Activated naive CD4-positive, alpha-beta T cell treated with anti-CD3 and anti-CD28 coated beads, Interleukin-2, amount 50 U/mL, for 24 hours (primary cell): ENCODE measurements around the gene GINS3.

Experiments used
- H3K27ac Mint-ChIP-seq: one replicate; pipeline ENCODE4 v1.8.0; 2021; ENCODE audit warnings: mild to moderate bottlenecking, mixed read lengths
- H3K27me3 Mint-ChIP-seq: one replicate; pipeline ENCODE4 v1.8.0; 2021; ENCODE audit warnings: mixed read lengths
- H3K36me3 Mint-ChIP-seq: one replicate; pipeline ENCODE4 v1.8.0; 2021; ENCODE audit warnings: mixed read lengths
- H3K4me1 Mint-ChIP-seq: one replicate; pipeline ENCODE4 v1.8.0; 2021; ENCODE audit warnings: mixed read lengths
- H3K4me3 Mint-ChIP-seq: one replicate; pipeline ENCODE4 v1.8.0; 2021; ENCODE audit warnings: mild to moderate bottlenecking, mixed read lengths
- H3K9me3 Mint-ChIP-seq: one replicate; pipeline ENCODE4 v1.8.0; 2021; ENCODE audit warnings: mixed read lengths

Gene GINS3

GRCh38 chr16:58392215-58393137 is at the start of gene GINS3:
GINS3 (plus strand) TSS chr16:58392471; CDS start chr16:58392602, 131 bp downstream.
- peaks cover 15% of the 10 kb centered on the region for H3K4me1 Mint-ChIP-seq
- no peaks in the 10 kb centered on the region for H3K27me3 Mint-ChIP-seq
- H3K36me3 Mint-ChIP-seq, result peaks cover 4% of the 10 kb centered on the region
- peak within 1 kb of the TSS; percentile 98 for H3K4me3 Mint-ChIP-seq
- H3K27ac Mint-ChIP-seq, result peak within 1 kb of the TSS; percentile 98
- no peaks in the 10 kb centered on the region for H3K9me3 Mint-ChIP-seq

DNA sequence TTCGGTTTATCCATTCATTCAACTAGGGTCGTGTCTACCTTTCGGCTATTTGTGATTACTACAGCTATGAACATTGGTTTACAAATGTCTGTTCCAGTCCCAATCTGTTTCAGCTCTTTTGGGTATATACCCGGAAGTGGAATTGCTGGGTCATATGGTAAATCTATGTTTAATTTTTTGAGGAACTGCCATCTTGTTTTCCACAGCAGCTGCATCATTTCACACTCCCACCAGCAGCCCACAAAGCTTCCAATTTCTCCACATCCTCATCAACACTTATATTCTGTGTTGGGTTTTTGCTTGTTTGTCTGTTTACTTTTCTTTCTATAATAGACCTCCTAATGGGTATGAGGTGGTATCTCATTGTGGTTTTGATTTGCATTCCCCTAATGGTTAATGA is 48.7 kb upstream of the GINS3 start:
- H3K36me3 Mint-ChIP-seq, result no peaks in the 10 kb centered on the region
- H3K27me3 Mint-ChIP-seq, result peaks cover 9% of the 10 kb centered on the region
- no peaks in the 10 kb centered on the region for H3K4me1 Mint-ChIP-seq
- no peaks in the 10 kb centered on the region for H3K9me3 Mint-ChIP-seq
- no peak overlapping the region for H3K4me3 Mint-ChIP-seq
- H3K27ac Mint-ChIP-seq, result no peak overlapping the region

GRCh38 chr16:58345574-58346354 is 46.5 kb upstream of the GINS3 start:
- H3K27ac Mint-ChIP-seq, result no peak overlapping the region
- peaks cover 15% of the 10 kb centered on the region for H3K27me3 Mint-ChIP-seq

DNA sequence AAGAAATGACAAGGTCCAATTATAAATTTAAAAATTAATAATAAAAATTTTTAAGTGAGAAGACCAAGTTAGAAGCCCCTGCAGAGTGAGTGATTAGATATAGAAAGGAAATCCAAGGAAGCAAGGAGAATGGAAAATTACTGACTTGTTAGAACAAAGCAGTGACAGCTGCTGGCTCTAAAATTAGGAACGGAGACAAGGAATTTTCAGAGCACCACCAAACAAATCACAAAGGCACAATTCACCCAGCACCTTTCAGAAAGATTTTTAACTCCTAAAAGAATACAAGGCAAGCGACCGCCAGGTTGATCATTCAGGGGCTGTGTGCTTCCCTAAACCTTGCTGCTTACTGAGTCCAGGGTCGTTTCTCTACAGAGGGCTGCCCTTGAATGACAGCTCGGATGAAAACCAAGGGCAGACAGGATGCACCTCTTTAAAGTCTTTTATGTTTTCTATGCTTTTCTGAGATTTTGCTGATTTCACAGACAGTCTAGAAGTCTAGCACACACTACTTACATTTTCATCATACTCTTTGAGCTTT is 45.4 kb upstream of the GINS3 start:
- Mint-ChIP-seq H3K36me3 (no peaks in the 10 kb centered on the region), H3K4me1 (no peaks in the 10 kb centered on the region), H3K4me3 (no peak overlapping the region), H3K27me3 (peaks cover 15% of the 10 kb centered on the region), H3K9me3 (no peaks in the 10 kb centered on the region), H3K27ac (no peak overlapping the region)

More at GRCh38 chr16:58345574-58346354, 46.5 kb upstream of the GINS3 start:
- H3K36me3 Mint-ChIP-seq, result no peaks in the 10 kb centered on the region
- H3K4me3 Mint-ChIP-seq, result no peak overlapping the region
- no peaks in the 10 kb centered on the region for H3K9me3 Mint-ChIP-seq
- no peaks in the 10 kb centered on the region for H3K4me1 Mint-ChIP-seq

- Mint-ChIP-seq H3K4me3 (no peak overlapping the region), H3K4me1 (no peaks in the 10 kb centered on the region), H3K27ac (no peak overlapping the region), H3K9me3 (no peaks in the 10 kb centered on the region), H3K27me3 (peaks cover 12% of the 10 kb centered on the region), H3K36me3 (no peaks in the 10 kb centered on the region)
Measured at GRCh38 chr16:58348986-58349385, 43.3 kb upstream of the GINS3 start.

DNA sequence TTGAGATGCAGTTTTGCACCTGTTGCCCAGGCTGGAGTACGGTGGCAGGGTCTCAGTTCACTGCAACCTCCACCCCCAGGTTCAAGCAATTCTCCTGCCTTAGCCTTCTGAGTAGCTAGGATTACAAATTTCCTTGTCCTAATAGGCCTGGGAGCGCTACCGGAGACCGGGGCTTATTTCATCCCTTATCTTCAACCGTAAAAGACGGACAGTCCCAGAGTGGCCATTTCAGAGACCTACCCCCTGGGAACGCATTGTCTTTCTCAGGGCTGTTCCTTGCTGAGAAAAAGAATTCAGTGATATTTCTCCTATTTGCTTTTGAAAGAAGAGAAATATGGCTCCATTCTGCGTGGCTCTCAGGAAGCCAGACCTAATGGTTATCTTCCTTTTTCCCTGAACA is 39.6 kb upstream of the GINS3 start:
- no peak overlapping the region for H3K4me3 Mint-ChIP-seq
- peaks cover 11% of the 10 kb centered on the region for H3K27me3 Mint-ChIP-seq
- H3K9me3 Mint-ChIP-seq, result no peaks in the 10 kb centered on the region
- no peak overlapping the region for H3K27ac Mint-ChIP-seq
- no peaks in the 10 kb centered on the region for H3K36me3 Mint-ChIP-seq
- no peaks in the 10 kb centered on the region for H3K4me1 Mint-ChIP-seq

DNA sequence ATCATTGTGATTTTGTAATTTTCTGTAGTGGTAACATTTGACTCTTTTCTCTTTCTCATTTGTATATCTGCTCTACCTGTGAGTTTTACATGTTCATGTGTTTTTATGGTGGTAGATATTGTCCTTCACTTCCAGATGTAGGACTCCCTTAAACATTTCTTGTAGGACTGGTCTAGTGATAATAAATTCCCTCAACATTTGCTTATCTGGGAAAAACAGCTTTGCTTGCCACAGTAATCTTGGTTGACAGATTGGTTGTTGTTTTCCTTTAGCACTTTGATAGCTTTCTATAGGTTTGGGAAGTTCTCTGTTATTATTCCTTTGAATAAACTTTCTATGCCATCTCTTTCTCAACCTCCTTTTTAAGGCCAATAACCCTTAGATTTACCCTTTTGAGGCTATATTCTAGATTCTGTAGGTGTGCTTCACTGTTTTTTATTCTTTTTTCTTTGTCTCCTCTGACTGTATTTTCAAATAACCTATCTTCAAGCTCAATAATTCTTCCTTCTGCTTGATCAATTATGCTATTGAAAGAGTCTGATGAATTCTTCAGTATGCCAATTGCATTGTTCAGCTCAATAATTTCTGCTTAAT is 32.1 kb upstream of the GINS3 start:
- Mint-ChIP-seq H3K4me1 (no peaks in the 10 kb centered on the region), H3K9me3 (peaks cover 21% of the 10 kb centered on the region), H3K27ac (no peak overlapping the region), H3K36me3 (peaks cover 8% of the 10 kb centered on the region), H3K4me3 (no peak overlapping the region), H3K27me3 (peaks cover 13% of the 10 kb centered on the region)

DNA sequence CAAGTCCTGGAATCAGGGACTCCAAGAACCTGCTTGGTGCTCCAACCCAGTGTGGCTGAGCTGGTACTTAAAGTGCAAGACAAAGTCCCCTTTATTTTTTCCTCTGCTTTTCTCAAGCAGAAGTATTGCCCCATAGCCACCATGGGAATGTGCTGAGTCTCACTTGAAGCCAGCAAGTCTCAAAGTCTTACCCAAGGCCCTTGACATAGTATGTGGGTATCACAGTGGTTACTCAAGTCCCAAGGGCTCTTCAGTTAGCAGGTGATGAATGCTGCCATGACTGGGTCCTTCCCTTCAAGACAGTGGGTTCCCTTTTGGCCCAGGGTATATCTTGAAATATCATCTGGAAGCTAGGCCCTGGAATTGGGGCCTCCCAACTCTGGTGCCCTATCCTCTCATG is 30.5 kb upstream of the GINS3 start:
- H3K27me3 Mint-ChIP-seq, result peaks cover 13% of the 10 kb centered on the region
- no peaks in the 10 kb centered on the region for H3K4me1 Mint-ChIP-seq
- no peak overlapping the region for H3K4me3 Mint-ChIP-seq
- peaks cover 21% of the 10 kb centered on the region for H3K9me3 Mint-ChIP-seq
- H3K27ac Mint-ChIP-seq, result no peak overlapping the region
- peaks cover 8% of the 10 kb centered on the region for H3K36me3 Mint-ChIP-seq

DNA sequence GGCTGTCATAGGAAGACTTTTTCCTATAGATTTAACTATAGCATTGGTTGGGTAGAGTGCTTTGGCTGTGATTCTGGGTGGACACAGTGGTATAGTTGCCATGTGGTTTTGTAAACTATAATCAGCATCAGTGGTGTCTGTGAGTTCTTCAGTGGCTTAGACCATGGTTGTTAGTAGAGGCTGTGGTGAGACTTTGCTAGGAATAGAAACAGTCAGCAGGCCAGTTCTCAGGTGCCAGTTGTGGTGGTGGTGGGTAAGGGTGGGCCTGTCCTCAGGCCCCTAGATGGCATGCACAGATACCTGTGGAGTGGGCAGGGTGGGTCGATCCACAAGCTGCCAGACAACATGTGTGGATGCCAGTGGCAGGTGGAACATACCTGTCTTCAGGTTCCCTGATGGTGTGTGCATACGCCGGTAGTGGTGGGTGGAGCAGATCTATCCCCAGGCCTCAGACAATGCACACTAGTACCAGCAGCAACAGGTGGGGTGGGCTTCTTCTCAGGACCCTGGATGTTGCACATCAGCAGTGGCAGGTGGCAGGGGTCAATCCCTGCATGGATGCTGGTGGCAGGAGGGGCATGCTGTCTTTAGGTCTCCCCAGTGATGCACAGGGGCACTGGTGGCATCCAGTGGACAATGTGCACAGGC is 28.4 kb upstream of the GINS3 start:
- Mint-ChIP-seq H3K4me1 (no peaks in the 10 kb centered on the region), H3K9me3 (peaks cover 15% of the 10 kb centered on the region), H3K36me3 (peaks cover 5% of the 10 kb centered on the region), H3K27ac (no peak overlapping the region), H3K27me3 (peaks cover 12% of the 10 kb centered on the region), H3K4me3 (no peak overlapping the region)

- H3K9me3 Mint-ChIP-seq, result peaks cover 4% of the 10 kb centered on the region
- peaks cover 1% of the 10 kb centered on the region for H3K36me3 Mint-ChIP-seq
- H3K4me1 Mint-ChIP-seq, result no peaks in the 10 kb centered on the region
- peaks cover 12% of the 10 kb centered on the region for H3K27me3 Mint-ChIP-seq
- no peak overlapping the region for H3K27ac Mint-ChIP-seq
- H3K4me3 Mint-ChIP-seq, result no peak overlapping the region
Measured at GRCh38 chr16:58365623-58366022, 26.6 kb upstream of the GINS3 start.

DNA sequence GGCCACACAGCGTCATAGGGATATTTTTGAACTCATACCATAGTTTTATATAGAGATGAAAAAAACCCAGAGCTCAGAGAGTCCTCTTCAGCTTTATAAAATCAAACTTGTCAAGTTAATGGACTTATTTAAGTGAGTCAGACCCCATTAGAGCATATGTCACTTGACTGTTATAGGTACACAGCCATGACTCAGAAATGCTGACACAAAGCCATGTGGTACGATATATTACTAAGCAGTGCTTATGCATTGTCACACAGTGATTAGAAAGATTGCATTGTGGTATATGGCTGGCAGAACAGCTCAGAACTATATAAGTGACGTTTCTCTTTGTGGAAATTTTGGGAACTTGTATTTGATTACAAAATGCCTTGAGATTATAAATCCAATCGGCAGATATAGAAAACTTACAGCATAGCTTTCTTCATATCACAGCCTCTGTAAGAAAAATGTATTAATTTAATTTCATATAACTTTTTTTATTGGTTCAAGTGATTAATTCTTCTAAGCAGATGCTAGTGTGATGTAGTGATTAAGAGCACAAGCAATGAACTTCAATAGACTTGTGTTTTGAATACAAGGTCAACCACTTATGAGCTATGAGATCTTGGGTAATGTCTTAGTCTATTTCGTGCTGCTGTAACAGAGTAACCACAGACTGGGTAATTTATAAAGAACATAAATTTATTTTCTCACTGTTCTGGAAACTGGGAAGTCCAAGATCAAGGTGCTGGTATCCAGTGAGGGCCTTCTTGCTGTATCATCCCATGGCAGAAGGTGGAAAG is 25.8 kb upstream of the GINS3 start:
- Mint-ChIP-seq H3K36me3 (peaks cover 1% of the 10 kb centered on the region), H3K4me3 (no peak overlapping the region), H3K4me1 (no peaks in the 10 kb centered on the region), H3K9me3 (no peaks in the 10 kb centered on the region), H3K27ac (no peak overlapping the region), H3K27me3 (peaks cover 12% of the 10 kb centered on the region)

DNA sequence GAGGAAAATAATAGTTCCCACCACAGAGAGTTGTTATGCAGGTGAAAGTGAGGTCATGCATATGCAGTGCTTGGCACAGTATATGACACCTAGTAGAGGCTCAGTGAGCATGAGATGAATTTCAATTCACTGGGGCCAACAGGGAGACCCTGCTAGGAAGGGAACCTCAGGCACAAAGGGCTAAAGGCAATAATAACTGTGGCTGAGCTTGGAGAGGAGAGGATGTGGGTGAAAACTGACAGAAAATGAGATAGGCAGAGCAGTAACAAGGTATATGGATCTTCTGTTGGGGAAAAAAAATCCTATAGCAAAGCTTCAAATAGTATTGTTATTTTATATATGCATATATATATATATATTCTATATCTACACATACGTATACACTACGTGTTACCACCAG is 25.0 kb upstream of the GINS3 start:
- Mint-ChIP-seq H3K9me3 (no peaks in the 10 kb centered on the region), H3K4me1 (no peaks in the 10 kb centered on the region), H3K36me3 (no peaks in the 10 kb centered on the region), H3K4me3 (no peak overlapping the region), H3K27ac (no peak overlapping the region), H3K27me3 (peaks cover 14% of the 10 kb centered on the region)

- Mint-ChIP-seq H3K9me3 (no peaks in the 10 kb centered on the region), H3K27me3 (peaks cover 14% of the 10 kb centered on the region), H3K27ac (no peak overlapping the region), H3K36me3 (no peaks in the 10 kb centered on the region), H3K4me1 (no peaks in the 10 kb centered on the region), H3K4me3 (no peak overlapping the region)
Measured at GRCh38 chr16:58371841-58372240, 20.4 kb upstream of the GINS3 start.

GRCh38 chr16:58375386-58375785 is 16.9 kb upstream of the GINS3 start:
- H3K27me3 Mint-ChIP-seq, result peaks cover 8% of the 10 kb centered on the region
- no peaks in the 10 kb centered on the region for H3K4me1 Mint-ChIP-seq
- no peaks in the 10 kb centered on the region for H3K9me3 Mint-ChIP-seq
- H3K27ac Mint-ChIP-seq, result no peak overlapping the region
- H3K36me3 Mint-ChIP-seq, result no peaks in the 10 kb centered on the region
- no peak overlapping the region for H3K4me3 Mint-ChIP-seq
